Urinary bladder (tissue), 4 donors: ENCODE data around the gene MEIS2. TPM values are rescaled to one million over a fixed set of nuclear protein-coding genes. Genes with fewer than 3 reads are reported as not detected.

Experiments
- DNase-seq: peaks from one replicate; pipeline ENCODE4 v3.0.0-alpha.2; 2015; ENCODE audit errors: extremely low spot score
- H3K27ac ChIP-seq: one replicate; pipeline ENCODE4 v1.5.1; 2013; ENCODE audit warnings: low read depth, mild to moderate bottlenecking, moderate library complexity
- H3K36me3 ChIP-seq: one replicate; pipeline ENCODE4 v1.6.1; 2013; ENCODE audit warnings: mild to moderate bottlenecking, moderate library complexity; ENCODE audit not compliant: insufficient read depth
- H3K4me1 ChIP-seq: one replicate; pipeline ENCODE4 v1.6.1; 2013; ENCODE audit warnings: mild to moderate bottlenecking, moderate library complexity; ENCODE audit not compliant: insufficient read depth
- H3K4me3 ChIP-seq: one replicate; pipeline ENCODE4 v1.5.1; 2013; ENCODE audit warnings: low read depth, low read length
- WGBS: extraction: QIAGEN DNeasy Blood & Tissue Kit; methylation state at CpG from one replicate; pipeline ENCODE4 v1.1.7; 2013; 5-methylcytosine and 5-hydroxymethylcytosine counted together
- polyA plus RNA-seq: library from polyadenylated mRNA; stranded (reverse); fragments of 200-250 nt; gene quantifications from one replicate; pipeline ENCODE4 v1.2.3, GENCODE V29; 2013
- total RNA-seq: library from RNA; depleted of rRNA; stranded (reverse); fragments of >200 nt; gene quantifications from one replicate; pipeline ENCODE4 v1.2.3, GENCODE V29; 2014
- donor health status: healthy with polysubstance abuse.
- donor health status: healthy.

The MEIS2 gene
- total and polyA plus RNA-seq, 2 donors, result 79.8 to 163 TPM

- no peak overlapping the region for H3K4me3 ChIP-seq
- no peak for DNase-seq
- H3K27ac ChIP-seq, result no peak overlapping the region
- H3K4me1 ChIP-seq, result no peaks in the 10 kb centered on the region
- 88% methylated on average over 4 of the region's 4 CpGs for WGBS
- no peaks in the 10 kb centered on the region for H3K36me3 ChIP-seq
Observed at GRCh38 chr15:36950371-36950770, 150.0 kb downstream of the MEIS2 start.

GRCh38 chr15:36948982-36949381 is 151.4 kb downstream of the MEIS2 start:
- no peaks in the 10 kb centered on the region for H3K4me1 ChIP-seq
- H3K27ac ChIP-seq, result no peak overlapping the region
- no peaks in the 10 kb centered on the region for H3K36me3 ChIP-seq
- 75% methylated on average over 3 of the region's 3 CpGs for WGBS
- no peak for DNase-seq
- no peak overlapping the region for H3K4me3 ChIP-seq

GRCh38 chr15:36947035-36947719 is 153.2 kb downstream of the MEIS2 start:
- Histone ChIP-seq H3K27ac (no peak overlapping the region), H3K36me3 (no peaks in the 10 kb centered on the region), H3K4me1 (no peaks in the 10 kb centered on the region), H3K4me3 (no peak overlapping the region)
- WGBS, result 51% methylated on average over 4 of the region's 4 CpGs
- DNase-seq, result no peak

- Histone ChIP-seq H3K4me1 (no peaks in the 10 kb centered on the region), H3K36me3 (no peaks in the 10 kb centered on the region), H3K4me3 (no peak overlapping the region), H3K27ac (no peak overlapping the region)
- 49% methylated on average over 6 of the region's 6 CpGs for WGBS
- no peak for DNase-seq
Observed at GRCh38 chr15:36944442-36944841, 155.9 kb downstream of the MEIS2 start.

- DNase-seq, result no peak
- Histone ChIP-seq H3K4me1 (no peaks in the 10 kb centered on the region), H3K27ac (no peak overlapping the region), H3K4me3 (no peak overlapping the region), H3K36me3 (no peaks in the 10 kb centered on the region)
- 74% methylated on average over 6 of the region's 6 CpGs for WGBS
Observed at GRCh38 chr15:36943508-36944361, 156.6 kb downstream of the MEIS2 start.

- Histone ChIP-seq H3K4me1 (no peaks in the 10 kb centered on the region), H3K27ac (no peak overlapping the region), H3K4me3 (no peak overlapping the region), H3K36me3 (no peaks in the 10 kb centered on the region)
- WGBS, result 72% methylated on average over 6 of the region's 6 CpGs
- no peak for DNase-seq
Observed at GRCh38 chr15:36942248-36942827, 158.0 kb downstream of the MEIS2 start.

- Histone ChIP-seq H3K4me3 (no peak overlapping the region), H3K36me3 (no peaks in the 10 kb centered on the region), H3K4me1 (no peaks in the 10 kb centered on the region), H3K27ac (no peak overlapping the region)
- 48% methylated on average over 4 of the region's 4 CpGs for WGBS
- no peak for DNase-seq
Observed at GRCh38 chr15:36941798-36942197, 158.6 kb downstream of the MEIS2 start.

GRCh38 chr15:36940636-36941260 is 159.6 kb downstream of the MEIS2 start:
- no peak overlapping the region for H3K4me3 ChIP-seq
- 87% methylated on average over 3 of the region's 3 CpGs for WGBS
- H3K4me1 ChIP-seq, result no peaks in the 10 kb centered on the region
- DNase-seq, result no peak
- no peaks in the 10 kb centered on the region for H3K36me3 ChIP-seq
- no peak overlapping the region for H3K27ac ChIP-seq

- Histone ChIP-seq H3K4me1 (no peaks in the 10 kb centered on the region), H3K27ac (no peak overlapping the region), H3K4me3 (no peak overlapping the region), H3K36me3 (no peaks in the 10 kb centered on the region)
- no peak for DNase-seq
- 98% methylated on average over 3 of the region's 3 CpGs for WGBS
Observed at GRCh38 chr15:36940219-36940618, 160.1 kb downstream of the MEIS2 start.

GRCh38 chr15:36938764-36939163 is 161.6 kb downstream of the MEIS2 start:
- WGBS, result 95% methylated on average over 7 of the region's 7 CpGs
- no peak overlapping the region for H3K4me3 ChIP-seq
- H3K4me1 ChIP-seq, result no peaks in the 10 kb centered on the region
- no peak for DNase-seq
- no peak overlapping the region for H3K27ac ChIP-seq
- no peaks in the 10 kb centered on the region for H3K36me3 ChIP-seq

- 88% methylated on average over 4 of the region's 4 CpGs for WGBS
- Histone ChIP-seq H3K4me1 (no peaks in the 10 kb centered on the region), H3K27ac (no peak overlapping the region), H3K36me3 (no peaks in the 10 kb centered on the region), H3K4me3 (no peak overlapping the region)
- no peak for DNase-seq
Observed at GRCh38 chr15:36938131-36938530, 162.2 kb downstream of the MEIS2 start.

- DNase-seq, result no peak
- Histone ChIP-seq H3K4me1 (no peaks in the 10 kb centered on the region), H3K36me3 (no peaks in the 10 kb centered on the region), H3K4me3 (no peak overlapping the region), H3K27ac (no peak overlapping the region)
Observed at GRCh38 chr15:36936613-36937012, 163.7 kb downstream of the MEIS2 start.

- Histone ChIP-seq H3K27ac (no peak overlapping the region), H3K36me3 (no peaks in the 10 kb centered on the region), H3K4me3 (no peak overlapping the region), H3K4me1 (no peaks in the 10 kb centered on the region)
- no peak for DNase-seq
- WGBS, result 93% methylated on average over 5 of the region's 5 CpGs
Observed at GRCh38 chr15:36933255-36933990, 166.9 kb downstream of the MEIS2 start.
